Activated T-helper 1 cell treated with anti-CD3 and anti-CD28 coated beads, Interleukin-12 subunit alpha, Interleukin-12 subunit beta, Interleukin-2, Interleukin-4 antibody, amounts not matched to agents 30 ng/mL and 10 ng/mL and 1 ng/mL, durations not matched to agents 14 hours and 24 hours and 36 hours (primary cell): ENCODE results near the gene FMN2. TPM values are rescaled to one million over a fixed set of nuclear protein-coding genes. Genes with fewer than 3 reads are reported as not detected.

Experiments
- DNase-seq: peaks from one replicate; pipeline ENCODE4 v3.0.0; 2021; ENCODE audit warnings: low spot score
- H3K27ac Mint-ChIP-seq: one replicate; pipeline ENCODE4 v1.8.0; 2021; ENCODE audit warnings: mild to moderate bottlenecking, mixed read lengths
- H3K27me3 Mint-ChIP-seq: one replicate; pipeline ENCODE4 v1.8.0; 2022; ENCODE audit warnings: mild to moderate bottlenecking, moderate library complexity, mixed read lengths; ENCODE audit not compliant: insufficient read depth
- H3K36me3 Mint-ChIP-seq: one replicate; pipeline ENCODE4 v1.8.0; 2021; ENCODE audit warnings: low read depth, mixed read lengths
- H3K4me1 Mint-ChIP-seq: one replicate; pipeline ENCODE4 v1.8.0; 2021; ENCODE audit warnings: low read depth, mixed read lengths
- H3K4me3 Mint-ChIP-seq: one replicate; pipeline ENCODE4 v1.8.0; 2021; ENCODE audit warnings: mild to moderate bottlenecking, moderate library complexity, mixed read lengths
- H3K9me3 Mint-ChIP-seq: one replicate; pipeline ENCODE4 v1.8.0; 2021; ENCODE audit warnings: mixed read lengths
- intact Hi-C: fragments of 100-400 bp; cut with micrococcal nuclease; formaldehyde crosslinking; loops from one replicate; pipeline ENCODE4 v1.15.1; 2024
- total RNA-seq: library from RNA; stranded (reverse); gene quantifications from 2 replicates; pipeline ENCODE4 v1.2.3, GENCODE V29; 2022

The FMN2 gene
- total RNA-seq, 1 donor from 2014 or later: not detected

DNA sequence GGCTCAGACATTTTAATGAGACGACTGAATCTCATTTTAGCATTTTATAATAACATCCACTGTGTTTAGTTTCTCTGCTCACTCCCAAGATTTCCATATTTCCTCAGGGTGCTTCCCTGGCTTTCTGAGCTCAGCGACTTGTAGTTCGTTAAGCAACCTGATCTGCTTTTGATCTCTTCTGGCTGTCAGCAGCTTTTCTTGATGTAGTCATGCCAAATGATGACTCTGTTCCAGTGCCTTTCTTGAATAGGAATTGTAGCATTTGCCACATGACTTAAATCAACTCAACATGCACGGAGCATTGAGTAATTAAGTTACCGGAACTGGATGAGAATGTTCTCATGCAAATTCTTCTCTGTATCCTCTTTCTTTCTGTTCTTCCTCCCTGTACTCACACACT, 246.1 kb downstream of the FMN2 start:
- no peaks in the 10 kb centered on the region for H3K27me3 Mint-ChIP-seq
- no peaks in the 10 kb centered on the region for H3K4me1 Mint-ChIP-seq
- no peaks in the 10 kb centered on the region for H3K36me3 Mint-ChIP-seq
- H3K4me3 Mint-ChIP-seq: no peak overlapping the region
- intact Hi-C loops: no loop called here
- no peak overlapping the region for H3K27ac Mint-ChIP-seq
- no peaks in the 10 kb centered on the region for H3K9me3 Mint-ChIP-seq
- DNase-seq: no peak

DNA sequence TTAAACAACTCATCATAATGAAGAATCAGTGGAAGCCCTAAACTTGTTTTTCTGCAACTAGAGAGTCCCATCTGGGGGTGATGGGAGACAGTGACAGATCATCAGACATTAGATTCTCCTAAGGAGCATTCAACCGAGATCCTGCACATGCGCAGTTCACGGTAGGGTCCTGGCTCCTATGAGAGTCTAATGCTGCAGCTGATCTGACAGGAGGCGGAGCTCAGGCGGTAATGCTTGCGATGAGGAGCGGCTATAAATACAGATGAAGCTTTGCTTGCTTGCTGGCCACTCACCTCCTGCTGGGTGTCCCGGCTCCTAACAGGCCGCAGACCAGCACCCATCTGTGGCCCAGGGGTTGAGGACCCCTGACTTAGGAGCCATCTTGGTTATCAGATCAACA, 247.2 kb downstream of the FMN2 start:
- H3K4me1 Mint-ChIP-seq: no peaks in the 10 kb centered on the region
- H3K4me3 Mint-ChIP-seq: no peak overlapping the region
- H3K27me3 Mint-ChIP-seq: no peaks in the 10 kb centered on the region
- H3K36me3 Mint-ChIP-seq: no peaks in the 10 kb centered on the region
- intact Hi-C loops: no loop called here
- H3K9me3 Mint-ChIP-seq: no peaks in the 10 kb centered on the region
- no peak overlapping the region for H3K27ac Mint-ChIP-seq
- no peak for DNase-seq

GRCh38 chr1:240341365-240342250, 249.9 kb downstream of the FMN2 start:
- DNase-seq: no peak
- H3K9me3 Mint-ChIP-seq: no peaks in the 10 kb centered on the region
- no peaks in the 10 kb centered on the region for H3K4me1 Mint-ChIP-seq
- H3K27me3 Mint-ChIP-seq: no peaks in the 10 kb centered on the region
- H3K36me3 Mint-ChIP-seq: no peaks in the 10 kb centered on the region
- no peak overlapping the region for H3K4me3 Mint-ChIP-seq
- intact Hi-C loops: no loop called here
- no peak overlapping the region for H3K27ac Mint-ChIP-seq

- H3K27me3 Mint-ChIP-seq: no peaks in the 10 kb centered on the region
Observed at GRCh38 chr1:240342251-240342625, 250.6 kb downstream of the FMN2 start.

GRCh38 chr1:240343045-240343444, 251.4 kb downstream of the FMN2 start:
- no peak overlapping the region for H3K27ac Mint-ChIP-seq

More at GRCh38 chr1:240342251-240342625, 250.6 kb downstream of the FMN2 start:
- no peak overlapping the region for H3K4me3 Mint-ChIP-seq
- intact Hi-C loops: no loop called here
- H3K27ac Mint-ChIP-seq: no peak overlapping the region
- no peaks in the 10 kb centered on the region for H3K36me3 Mint-ChIP-seq
- H3K9me3 Mint-ChIP-seq: no peaks in the 10 kb centered on the region
- no peak for DNase-seq
- no peaks in the 10 kb centered on the region for H3K4me1 Mint-ChIP-seq

DNA sequence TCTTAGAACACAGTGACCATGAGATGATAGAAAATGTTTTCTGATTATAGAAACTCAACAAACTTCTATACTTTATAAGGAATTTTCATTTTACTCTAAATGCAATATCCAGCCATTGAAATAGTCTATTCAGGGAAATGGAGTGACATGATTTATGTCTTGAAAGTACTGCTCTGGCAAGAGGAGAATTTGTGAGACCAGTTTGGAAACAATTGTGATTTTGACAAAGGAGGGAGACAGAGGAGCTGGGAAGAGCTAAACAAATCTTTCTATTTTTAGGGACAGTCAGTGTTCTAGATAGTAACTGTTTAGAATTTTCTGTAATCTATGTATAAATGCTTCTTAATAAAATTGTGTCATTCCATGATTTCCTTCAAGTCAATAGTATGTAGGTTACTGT, 252.3 kb downstream of the FMN2 start:
- DNase-seq: no peak
- Mint-ChIP-seq H3K36me3 (no peaks in the 10 kb centered on the region), H3K27ac (no peak overlapping the region), H3K4me1 (no peaks in the 10 kb centered on the region), H3K27me3 (no peaks in the 10 kb centered on the region), H3K9me3 (no peaks in the 10 kb centered on the region), H3K4me3 (no peak overlapping the region)
- intact Hi-C loops: no loop called here

More at GRCh38 chr1:240343045-240343444, 251.4 kb downstream of the FMN2 start:
- no peak for DNase-seq
- Mint-ChIP-seq H3K4me3 (no peak overlapping the region), H3K4me1 (no peaks in the 10 kb centered on the region), H3K9me3 (no peaks in the 10 kb centered on the region), H3K36me3 (no peaks in the 10 kb centered on the region), H3K27me3 (no peaks in the 10 kb centered on the region)
- intact Hi-C loops: no loop called here

GRCh38 chr1:240344918-240345317, 253.2 kb downstream of the FMN2 start:
- no peaks in the 10 kb centered on the region for H3K27me3 Mint-ChIP-seq

GRCh38 chr1:240349695-240350094, 258.0 kb downstream of the FMN2 start:
- no peaks in the 10 kb centered on the region for H3K27me3 Mint-ChIP-seq
- H3K36me3 Mint-ChIP-seq: no peaks in the 10 kb centered on the region
- peaks cover 7% of the 10 kb centered on the region for H3K9me3 Mint-ChIP-seq
- intact Hi-C loops: no loop called here
- DNase-seq: no peak
- H3K27ac Mint-ChIP-seq: no peak overlapping the region
- H3K4me1 Mint-ChIP-seq: no peaks in the 10 kb centered on the region
- no peak overlapping the region for H3K4me3 Mint-ChIP-seq

More at GRCh38 chr1:240344918-240345317, 253.2 kb downstream of the FMN2 start:
- no peak for DNase-seq
- intact Hi-C loops: no loop called here
- no peak overlapping the region for H3K4me3 Mint-ChIP-seq
- H3K36me3 Mint-ChIP-seq: no peaks in the 10 kb centered on the region
- H3K4me1 Mint-ChIP-seq: no peaks in the 10 kb centered on the region
- no peak overlapping the region for H3K27ac Mint-ChIP-seq
- H3K9me3 Mint-ChIP-seq: no peaks in the 10 kb centered on the region

GRCh38 chr1:240350910-240351331, 259.2 kb downstream of the FMN2 start:
- Mint-ChIP-seq H3K4me1 (no peaks in the 10 kb centered on the region), H3K4me3 (no peak overlapping the region), H3K27me3 (no peaks in the 10 kb centered on the region), H3K36me3 (no peaks in the 10 kb centered on the region), H3K9me3 (peaks cover 7% of the 10 kb centered on the region), H3K27ac (no peak overlapping the region)
- DNase-seq: no peak
- intact Hi-C loops: no loop called here

DNA sequence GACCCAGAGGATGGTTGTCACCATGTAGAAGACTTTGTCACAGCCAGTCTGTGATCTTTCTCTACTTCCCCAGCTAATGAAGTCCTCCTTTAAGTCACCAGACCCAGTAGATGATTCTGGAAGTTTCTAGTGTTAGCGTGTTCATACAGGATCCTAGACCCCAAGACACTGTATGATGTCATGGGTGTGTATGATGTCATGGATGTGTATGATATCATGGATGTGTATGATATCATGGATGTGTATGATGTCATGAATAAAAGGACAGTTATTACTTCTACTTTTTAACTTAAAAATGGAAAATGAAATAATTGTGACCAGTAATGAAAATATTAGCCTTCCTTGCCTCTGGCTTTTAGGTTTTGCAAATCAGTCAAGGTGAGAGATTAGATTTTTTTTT, 260.0 kb downstream of the FMN2 start:
- Mint-ChIP-seq H3K4me1 (no peaks in the 10 kb centered on the region), H3K4me3 (no peak overlapping the region), H3K9me3 (peaks cover 7% of the 10 kb centered on the region), H3K27ac (no peak overlapping the region), H3K27me3 (no peaks in the 10 kb centered on the region), H3K36me3 (no peaks in the 10 kb centered on the region)
- intact Hi-C loops: no loop called here
- DNase-seq: no peak

- Mint-ChIP-seq H3K27ac (no peak overlapping the region), H3K9me3 (peaks cover 7% of the 10 kb centered on the region), H3K27me3 (no peaks in the 10 kb centered on the region), H3K4me1 (no peaks in the 10 kb centered on the region), H3K4me3 (no peak overlapping the region), H3K36me3 (no peaks in the 10 kb centered on the region)
- DNase-seq: no peak
- intact Hi-C loops: no loop called here
Observed at GRCh38 chr1:240352769-240353168, 261.1 kb downstream of the FMN2 start.

GRCh38 chr1:240356568-240356967, 264.9 kb downstream of the FMN2 start:
- no peaks in the 10 kb centered on the region for H3K27me3 Mint-ChIP-seq
- H3K4me3 Mint-ChIP-seq: no peak overlapping the region
- no peaks in the 10 kb centered on the region for H3K36me3 Mint-ChIP-seq
- intact Hi-C loops: no loop called here
- no peak for DNase-seq
- no peaks in the 10 kb centered on the region for H3K4me1 Mint-ChIP-seq
- H3K9me3 Mint-ChIP-seq: peaks cover 19% of the 10 kb centered on the region
- H3K27ac Mint-ChIP-seq: no peak overlapping the region

- Mint-ChIP-seq H3K9me3 (peaks cover 13% of the 10 kb centered on the region), H3K4me1 (no peaks in the 10 kb centered on the region), H3K27me3 (no peaks in the 10 kb centered on the region), H3K36me3 (no peaks in the 10 kb centered on the region), H3K27ac (no peak overlapping the region), H3K4me3 (no peak overlapping the region)
- DNase-seq: no peak
- intact Hi-C loops: no loop called here
Observed at GRCh38 chr1:240362046-240362445, 270.4 kb downstream of the FMN2 start.
